ENCODE measurements around the gene PPP1R14B. TPM values are rescaled to one million over a fixed set of nuclear protein-coding genes. Genes with fewer than 3 reads are reported as not detected.

Gene PPP1R14B
- polyA plus RNA-seq, 4 donors, result 54.4 to 90.9 (median 69.8) TPM

- no peak for DNase-seq (ENCODE audit: low read depth in 4 of 4, low spot score in 3 of 4)
These were observed 15.7 kb upstream of the PPP1R14B start for GRCh38 chr11:64262271-64263002.

- no peak for DNase-seq (ENCODE audit: low read depth in 4 of 4, low spot score in 3 of 4)
These were observed 14.9 kb upstream of the PPP1R14B start for GRCh38 chr11:64261556-64262080.

GRCh38 chr11:64260147-64260708, 13.5 kb upstream of the PPP1R14B start:
- no peak for DNase-seq (ENCODE audit: low read depth in 4 of 4, low spot score in 3 of 4)

- no peak for DNase-seq (ENCODE audit: low read depth in 4 of 4, low spot score in 3 of 4)
These were observed 12.9 kb upstream of the PPP1R14B start for GRCh38 chr11:64259533-64260067.

GRCh38 chr11:64258946-64259532, 12.3 kb upstream of the PPP1R14B start:
- DNase-seq (ENCODE audit: low read depth in 4 of 4, low spot score in 3 of 4), result no peak

- DNase-seq (ENCODE audit: low read depth in 4 of 4, low spot score in 3 of 4), result no peak
These were observed 11.6 kb upstream of the PPP1R14B start for GRCh38 chr11:64258356-64258755.

GRCh38 chr11:64256300-64256699, 9.6 kb upstream of the PPP1R14B start:
- no peak for DNase-seq (ENCODE audit: low read depth in 4 of 4, low spot score in 3 of 4)

- no peak for DNase-seq (ENCODE audit: low read depth in 4 of 4, low spot score in 3 of 4)
These were observed 8.7 kb upstream of the PPP1R14B start for GRCh38 chr11:64255135-64256128.

- no peak for DNase-seq (ENCODE audit: low read depth in 4 of 4, low spot score in 3 of 4)
These were observed 7.6 kb upstream of the PPP1R14B start for GRCh38 chr11:64254326-64254725.

GRCh38 chr11:64253481-64253880, 6.7 kb upstream of the PPP1R14B start:
- DNase-seq (ENCODE audit: low read depth in 4 of 4, low spot score in 3 of 4), result no peak

GRCh38 chr11:64253043-64253442, 6.3 kb upstream of the PPP1R14B start:
- no peak for DNase-seq (ENCODE audit: low read depth in 4 of 4, low spot score in 3 of 4)

GRCh38 chr11:64252003-64252872, 5.5 kb upstream of the PPP1R14B start:
- DNase-seq (ENCODE audit: low read depth in 4 of 4, low spot score in 3 of 4), result no peak

GRCh38 chr11:64251753-64252002, 4.9 kb upstream of the PPP1R14B start:
- no peak for DNase-seq (ENCODE audit: low read depth in 4 of 4, low spot score in 3 of 4)

GRCh38 chr11:64251016-64251752, 4.4 kb upstream of the PPP1R14B start, which contains the start of gene PLCB3:
TSS of gene PLCB3 (plus strand) at chr11:64251530. CDS start at chr11:64251650, 120 bp downstream.
- no peak for DNase-seq (ENCODE audit: low read depth in 4 of 4, low spot score in 3 of 4)

GRCh38 chr11:64250415-64251015, 3.8 kb upstream of the PPP1R14B start:
- DNase-seq (ENCODE audit: low read depth in 4 of 4, low spot score in 3 of 4), result no peak

GRCh38 chr11:64249563-64250414, 3.0 kb upstream of the PPP1R14B start:
- no peak for DNase-seq (ENCODE audit: low read depth in 4 of 4, low spot score in 3 of 4)

GRCh38 chr11:64249038-64249437, 2.3 kb upstream of the PPP1R14B start:
- no peak for DNase-seq (ENCODE audit: low read depth in 4 of 4, low spot score in 3 of 4)

- no peak for DNase-seq (ENCODE audit: low read depth in 4 of 4, low spot score in 3 of 4)
These were observed 1.8 kb upstream of the PPP1R14B start for GRCh38 chr11:64248578-64248977.
